CD14-positive monocyte (primary cell): Measurements from ENCODE around the gene TEDC1. TPM values are rescaled to one million over a fixed set of nuclear protein-coding genes. Genes with fewer than 3 reads are reported as not detected.
A peak's percentile ranks its signal among the peaks of the same experiment; 100 is the strongest.

Source experiments
- DNase-seq, 3 donors: peaks; one replicate each; pipeline ENCODE4 v3.0.0-alpha.2; 2011 to 2022
- H2AFZ ChIP-seq: 2 replicates; pipeline ENCODE4 v1.6.0; 2012; ENCODE audit warnings: mild to moderate bottlenecking, low read depth, low read length, inconsistent platforms; ENCODE audit not compliant: insufficient read depth, poor library complexity, severe bottlenecking
- H3K27ac ChIP-seq, 2 donors: 1 replicate in 1 of 2; 2 replicates in 1 of 2; pipeline ENCODE4 v1.5.1; 2012 to 2013; ENCODE audit warnings: low read length in 2 of 2, control low read depth in 1 of 2, inconsistent platforms in 1 of 2, low read depth in 1 of 2, mild to moderate bottlenecking in 1 of 2
- H3K27me3 ChIP-seq, 2 donors: one replicate each; pipeline versions ENCODE4 v1.6.0 to v1.6.1; 2011 to 2013; ENCODE audit warnings: low read length in 2 of 2; ENCODE audit not compliant: control insufficient read depth in 2 of 2, insufficient read depth in 2 of 2
- H3K36me3 ChIP-seq, 2 donors: replicated peaks in 1 of 2; 1 replicate in 1 of 2; 2 replicates in 1 of 2; pipeline versions ENCODE4 v1.5.1 to v1.6.1; 2012 to 2013; ENCODE audit warnings: low read length in 2 of 2, control low read depth in 1 of 2, inconsistent platforms in 1 of 2, mild to moderate bottlenecking in 1 of 2; ENCODE audit not compliant: insufficient read depth in 2 of 2, control insufficient read depth in 1 of 2
- H3K4me1 ChIP-seq, 2 donors: 1 replicate in 1 of 2; 2 replicates in 1 of 2; pipeline versions ENCODE4 v1.5.1 to v1.6.1; 2012 to 2013; ENCODE audit warnings: low read length in 2 of 2, control low read depth in 1 of 2, inconsistent platforms in 1 of 2, mild to moderate bottlenecking in 1 of 2, moderate library complexity in 1 of 2; ENCODE audit not compliant: insufficient read depth in 2 of 2, control insufficient read depth in 1 of 2
- H3K4me2 ChIP-seq: replicated peaks from 2 replicates; pipeline ENCODE3; 2012; ENCODE audit warnings: low read length, moderate library complexity, mild to moderate bottlenecking; ENCODE audit not compliant: poor library complexity, severe bottlenecking; ENCODE audit errors: extremely low read depth
- H3K4me3 ChIP-seq, 3 experiments: fragments of 200-600 bp in 1 of 3; sonication (generic) in 1 of 3; replicated peaks in 1 of 3; 1 replicate in 2 of 3; 2 replicates in 1 of 3; pipeline ENCODE4 v1.5.1; 2011 to 2013; ENCODE audit warnings: low read length in 3 of 3, mild to moderate bottlenecking in 3 of 3, control low read depth in 2 of 3, low read depth in 2 of 3, inconsistent platforms in 1 of 3, moderate library complexity in 1 of 3
- H3K79me2 ChIP-seq: 2 replicates; pipeline ENCODE4 v1.6.0; 2012; ENCODE audit warnings: mild to moderate bottlenecking, control low read depth, inconsistent platforms, low read length, moderate library complexity; ENCODE audit not compliant: insufficient read depth
- H3K9ac ChIP-seq: 2 replicates; pipeline ENCODE4 v1.6.0; 2017; ENCODE audit warnings: low read length, mild to moderate bottlenecking; ENCODE audit not compliant: insufficient read depth, poor library complexity, severe bottlenecking
- H3K9me3 ChIP-seq, 2 donors: replicated peaks in 1 of 2; 1 replicate in 1 of 2; 2 replicates in 1 of 2; pipeline versions ENCODE4 v1.5.1 to v1.6.1; 2012 to 2013; ENCODE audit warnings: low read length in 2 of 2, control low read depth in 1 of 2; ENCODE audit not compliant: control insufficient read depth in 1 of 2, insufficient read depth in 1 of 2
- H4K20me1 ChIP-seq: 2 replicates; pipeline ENCODE4 v1.6.0; 2012; ENCODE audit warnings: mild to moderate bottlenecking, low read length, control low read depth, moderate library complexity; ENCODE audit not compliant: insufficient read depth
- H3K27ac Mint-ChIP-seq, 7 donors: one replicate each; pipeline ENCODE4 v1.8.0; 2020; ENCODE audit warnings: mild to moderate bottlenecking in 7 of 7, mixed read lengths in 7 of 7, moderate library complexity in 6 of 7, inconsistent platforms in 2 of 7
- H3K27me3 Mint-ChIP-seq, 3 donors: one replicate each; pipeline ENCODE4 v1.8.0; 2021 to 2022; ENCODE audit warnings: low read depth in 3 of 3, mild to moderate bottlenecking in 3 of 3, mixed read lengths in 3 of 3, moderate library complexity in 3 of 3, inconsistent platforms in 1 of 3
- H3K36me3 Mint-ChIP-seq, 2 donors: one replicate each; pipeline ENCODE4 v1.8.0; 2020; ENCODE audit warnings: mixed read lengths in 2 of 2, inconsistent platforms in 1 of 2, mild to moderate bottlenecking in 1 of 2
- H3K4me1 Mint-ChIP-seq: one replicate; pipeline ENCODE4 v1.8.0; 2020; ENCODE audit warnings: mild to moderate bottlenecking, mixed read lengths
- H3K4me3 Mint-ChIP-seq, 2 donors: one replicate each; pipeline ENCODE4 v1.8.0; 2020; ENCODE audit warnings: mild to moderate bottlenecking in 2 of 2, mixed read lengths in 2 of 2, moderate library complexity in 1 of 2
- H3K9me3 Mint-ChIP-seq, 7 donors: one replicate each; pipeline ENCODE4 v1.8.0; 2020 to 2022; ENCODE audit warnings: mixed read lengths in 7 of 7, mild to moderate bottlenecking in 6 of 7, moderate library complexity in 6 of 7, inconsistent platforms in 2 of 7
- CTCF ChIP-seq: fragments of 200-600 bp; IDR thresholded peaks from one replicate; pipeline ENCODE4 v1.8.0; 2022; ENCODE audit warnings: antibody characterized with exemption, mild to moderate bottlenecking
- WGBS: methylation state at CpG from one replicate; pipeline ENCODE4 v1.1.5; 2013; ENCODE audit warnings: missing lambda C conversion rate; ENCODE audit not compliant: insufficient coverage; 5-methylcytosine and 5-hydroxymethylcytosine counted together
- intact Hi-C, 2 donors: fragments of 100-400 bp; cut with micrococcal nuclease; formaldehyde crosslinking; loops; one replicate each; pipeline versions ENCODE4 v1.15.0 to v1.15.1; 2023
- polyA plus RNA-seq, 3 donors: library from polyadenylated mRNA; depleted of rRNA in 1 of 3; unstranded in 2 of 3; stranded (reverse) in 1 of 3; fragments of 300-500 nt in 2 of 3; fragments of >200 nt in 1 of 3; fragmentation: Illumina TruSeq in 2 of 3; gene quantifications; 1 replicate in 2 of 3; 2 replicates in 1 of 3; pipeline ENCODE4 v1.2.3, GENCODE V29; 2012 to 2021

The TEDC1 gene
- polyA plus RNA-seq, 3 donors: 7.8 to 23.4 (median 9.0) TPM

- intact Hi-C loops: loop anchor here (1.0 to 10.0 kb wide), 4 partner anchors 7 to 417 kb away; partner anchors contain the start of genes GPR132 (in 1 of the 2) and TEX22 (in 1 of the 2)
- H3K27me3 ChIP-seq: peaks cover 7 to 70% of the 10 kb centered on the region in 2 donors
- Mint-ChIP-seq H3K9me3 (peaks cover 5 to 18% (median 13%) of the 10 kb centered on the region in 7 donors), H3K27me3 (peaks cover 52 to 86% (median 57%) of the 10 kb centered on the region in 3 donors), H3K27ac (peak overlapping the region; percentile 96 to 99 (median 99)), H3K4me1 (peaks cover 57% of the 10 kb centered on the region), H3K36me3 (peaks cover 5 to 14% of the 10 kb centered on the region in 2 donors), H3K4me3 (peak overlapping the region; percentile 75 to 82)
- peak; percentile 99 for DNase-seq
- no peaks in the 10 kb centered on the region for H3K36me3 ChIP-seq
- peaks cover 8 to 9% of the 10 kb centered on the region in 2 donors for H3K9me3 ChIP-seq
- H3K79me2 ChIP-seq: no peaks in the 10 kb centered on the region
- H3K27ac ChIP-seq: peak overlapping the region; percentile 82 to 99
- no peaks in the 10 kb centered on the region for H4K20me1 ChIP-seq
- WGBS: 4% methylated on average over 14 of the region's 18 CpGs
- peak overlapping the region; percentile 79 for H3K4me2 ChIP-seq
- H3K4me1 ChIP-seq: peaks cover 58 to 72% of the 10 kb centered on the region in 2 donors
- peak overlapping the region; percentile 97 for H3K9ac ChIP-seq
- no peak for TF ChIP-seq CTCF
- no peak overlapping the region for H2AFZ ChIP-seq
- peak overlapping the region in 2 of 3 experiments; percentile 52 to 72 for H3K4me3 ChIP-seq
These were observed 9.1 kb upstream of the TEDC1 start for GRCh38 chr14:105481886-105482457.

DNA sequence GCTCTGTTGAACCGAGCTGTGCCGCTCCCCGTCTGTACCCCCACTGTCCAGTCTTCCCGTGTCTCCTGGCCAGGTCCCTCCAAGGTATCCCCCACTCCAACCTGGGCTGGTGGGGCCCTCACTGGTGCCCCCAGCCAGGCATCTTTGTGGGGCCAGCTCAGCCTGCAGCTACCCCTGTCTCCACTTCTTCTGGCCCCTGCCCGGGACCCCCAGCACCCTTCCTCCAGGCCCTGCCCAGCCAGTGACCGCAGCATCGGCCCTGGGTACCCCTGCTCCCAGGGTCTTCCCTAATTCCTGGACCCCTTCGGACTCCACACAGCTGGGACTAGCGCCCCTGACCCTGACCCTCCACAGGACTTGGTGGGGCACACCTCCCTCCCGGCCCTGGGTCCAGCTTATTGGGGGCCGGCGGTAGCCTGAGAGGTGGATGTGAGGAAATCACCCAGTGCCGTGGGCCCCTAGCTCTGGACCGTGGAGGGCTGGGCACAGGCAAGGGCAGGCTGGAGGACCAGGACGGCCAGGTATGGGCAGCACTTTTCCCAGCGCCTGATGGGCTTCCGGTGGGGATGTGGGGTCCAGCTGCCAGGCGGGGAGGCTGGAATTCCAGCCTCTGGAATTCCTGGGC is 8.4 kb upstream of the TEDC1 start:
- Histone ChIP-seq H3K9ac (peak overlapping the region; percentile 97), H3K79me2 (no peaks in the 10 kb centered on the region), H3K27me3 (peaks cover 7 to 64% of the 10 kb centered on the region in 2 donors), H4K20me1 (no peaks in the 10 kb centered on the region), H3K36me3 (no peaks in the 10 kb centered on the region), H3K9me3 (peaks cover 4% of the 10 kb centered on the region in 2 donors), H3K27ac (peak overlapping the region; percentile 82 to 99), H2AFZ (no peak overlapping the region), H3K4me1 (peaks cover 58 to 73% of the 10 kb centered on the region in 2 donors), H3K4me3 (peak overlapping the region in 1 of 3 experiments; percentile 72), H3K4me2 (peak overlapping the region; percentile 79)
- H3K9me3 Mint-ChIP-seq: peaks cover 0 to 14% (median 8%) of the 10 kb centered on the region in 7 donors
- peaks cover 54% of the 10 kb centered on the region for H3K4me1 Mint-ChIP-seq
- peak overlapping the region; percentile 96 to 99 (median 99) for H3K27ac Mint-ChIP-seq
- H3K36me3 Mint-ChIP-seq: peaks cover 5 to 10% of the 10 kb centered on the region in 2 donors
- peak overlapping the region; percentile 75 to 82 for H3K4me3 Mint-ChIP-seq
- DNase-seq: no peak
- H3K27me3 Mint-ChIP-seq: peaks cover 45 to 82% (median 51%) of the 10 kb centered on the region in 3 donors
- 90% methylated on average over 12 of the region's 18 CpGs for WGBS
- TF ChIP-seq CTCF: no peak
- intact Hi-C loops: loop anchor here (5.0 to 10.0 kb wide), 2 partner anchors 410 to 418 kb away; partner anchors contain the start of gene GPR132 (in 1 of the 2)
